ENCODE results near the gene GSS.

The GSS gene

DNA sequence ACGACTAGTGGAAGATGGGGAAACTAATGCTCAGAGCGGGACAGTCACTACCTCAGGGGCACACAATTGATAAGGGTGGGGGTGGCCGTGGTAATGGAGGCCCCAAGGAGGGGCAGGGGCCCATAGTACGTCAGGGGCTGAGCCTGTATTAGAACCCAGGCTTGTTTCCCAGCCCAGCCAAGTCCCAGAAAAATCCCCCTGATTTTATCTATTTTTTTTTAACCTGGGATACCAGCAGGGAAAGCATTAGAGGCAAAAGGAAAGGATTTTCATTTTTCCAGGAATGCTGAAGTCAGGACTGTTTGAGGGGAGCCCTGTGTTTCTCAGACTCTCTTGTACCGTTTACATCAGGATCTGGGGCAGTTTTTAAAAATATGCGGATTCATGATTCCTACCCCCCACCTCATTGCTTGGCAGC, 444 bp upstream of the GSS start:
- TF ChIP-seq POLR2AphosphoS5 (IDR thresholded peaks at IDR 0.05; ENCODE audit: low read depth), result no peak
- TF ChIP-seq GABPA (IDR thresholded peaks at IDR 0.05; ENCODE audit: low read depth), result no peak
- TF ChIP-seq SPI1 (IDR thresholded peaks at IDR 0.05; ENCODE audit: borderline replicate concordance, low read depth), result no peak
- TF ChIP-seq, protein P1, sequence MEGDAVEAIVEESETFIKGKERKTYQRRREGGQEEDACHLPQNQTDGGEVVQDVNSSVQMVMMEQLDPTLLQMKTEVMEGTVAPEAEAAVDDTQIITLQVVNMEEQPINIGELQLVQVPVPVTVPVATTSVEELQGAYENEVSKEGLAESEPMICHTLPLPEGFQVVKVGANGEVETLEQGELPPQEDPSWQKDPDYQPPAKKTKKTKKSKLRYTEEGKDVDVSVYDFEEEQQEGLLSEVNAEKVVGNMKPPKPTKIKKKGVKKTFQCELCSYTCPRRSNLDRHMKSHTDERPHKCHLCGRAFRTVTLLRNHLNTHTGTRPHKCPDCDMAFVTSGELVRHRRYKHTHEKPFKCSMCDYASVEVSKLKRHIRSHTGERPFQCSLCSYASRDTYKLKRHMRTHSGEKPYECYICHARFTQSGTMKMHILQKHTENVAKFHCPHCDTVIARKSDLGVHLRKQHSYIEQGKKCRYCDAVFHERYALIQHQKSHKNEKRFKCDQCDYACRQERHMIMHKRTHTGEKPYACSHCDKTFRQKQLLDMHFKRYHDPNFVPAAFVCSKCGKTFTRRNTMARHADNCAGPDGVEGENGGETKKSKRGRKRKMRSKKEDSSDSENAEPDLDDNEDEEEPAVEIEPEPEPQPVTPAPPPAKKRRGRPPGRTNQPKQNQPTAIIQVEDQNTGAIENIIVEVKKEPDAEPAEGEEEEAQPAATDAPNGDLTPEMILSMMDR (IDR thresholded peaks at IDR 0.05; ENCODE audit: insufficient read depth, low read length), result no peak
- TF ChIP-seq, protein P2, sequence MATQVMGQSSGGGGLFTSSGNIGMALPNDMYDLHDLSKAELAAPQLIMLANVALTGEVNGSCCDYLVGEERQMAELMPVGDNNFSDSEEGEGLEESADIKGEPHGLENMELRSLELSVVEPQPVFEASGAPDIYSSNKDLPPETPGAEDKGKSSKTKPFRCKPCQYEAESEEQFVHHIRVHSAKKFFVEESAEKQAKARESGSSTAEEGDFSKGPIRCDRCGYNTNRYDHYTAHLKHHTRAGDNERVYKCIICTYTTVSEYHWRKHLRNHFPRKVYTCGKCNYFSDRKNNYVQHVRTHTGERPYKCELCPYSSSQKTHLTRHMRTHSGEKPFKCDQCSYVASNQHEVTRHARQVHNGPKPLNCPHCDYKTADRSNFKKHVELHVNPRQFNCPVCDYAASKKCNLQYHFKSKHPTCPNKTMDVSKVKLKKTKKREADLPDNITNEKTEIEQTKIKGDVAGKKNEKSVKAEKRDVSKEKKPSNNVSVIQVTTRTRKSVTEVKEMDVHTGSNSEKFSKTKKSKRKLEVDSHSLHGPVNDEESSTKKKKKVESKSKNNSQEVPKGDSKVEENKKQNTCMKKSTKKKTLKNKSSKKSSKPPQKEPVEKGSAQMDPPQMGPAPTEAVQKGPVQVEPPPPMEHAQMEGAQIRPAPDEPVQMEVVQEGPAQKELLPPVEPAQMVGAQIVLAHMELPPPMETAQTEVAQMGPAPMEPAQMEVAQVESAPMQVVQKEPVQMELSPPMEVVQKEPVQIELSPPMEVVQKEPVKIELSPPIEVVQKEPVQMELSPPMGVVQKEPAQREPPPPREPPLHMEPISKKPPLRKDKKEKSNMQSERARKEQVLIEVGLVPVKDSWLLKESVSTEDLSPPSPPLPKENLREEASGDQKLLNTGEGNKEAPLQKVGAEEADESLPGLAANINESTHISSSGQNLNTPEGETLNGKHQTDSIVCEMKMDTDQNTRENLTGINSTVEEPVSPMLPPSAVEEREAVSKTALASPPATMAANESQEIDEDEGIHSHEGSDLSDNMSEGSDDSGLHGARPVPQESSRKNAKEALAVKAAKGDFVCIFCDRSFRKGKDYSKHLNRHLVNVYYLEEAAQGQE (IDR thresholded peaks at IDR 0.05; ENCODE audit: insufficient replicate concordance, low read depth), result no peak
- peak overlapping the region; percentile 49 for H3K4me3 ChIP-seq (replicated peaks; ENCODE audit: insufficient read depth, low read length)
- H3K27me3 ChIP-seq (ENCODE audit: insufficient read depth, poor library complexity, severe bottlenecking), result no peaks in the 10 kb centered on the region
- peak overlapping the region; percentile 86 for H3K27ac ChIP-seq (replicated peaks)
- no peak for DNase-seq (ENCODE audit: low read depth in 1 of 2, low spot score in 1 of 2)

DNA sequence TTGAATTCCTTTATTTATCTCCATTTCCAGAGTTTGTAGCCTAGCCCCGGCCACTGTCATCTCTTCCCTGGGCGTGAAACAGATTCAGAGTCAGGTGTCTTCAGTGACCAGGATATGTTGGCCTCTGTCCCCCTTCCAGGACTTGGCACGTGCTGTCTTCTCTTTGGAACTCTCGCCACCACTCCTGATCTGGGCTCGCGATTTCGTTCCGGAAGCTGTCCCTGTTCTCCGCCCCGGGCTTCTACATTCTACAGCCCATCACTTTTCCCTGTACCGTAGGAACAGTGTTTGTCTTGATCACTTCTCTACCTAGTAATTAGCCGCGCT, 739 bp downstream of the GSS start:
- no peak for TF ChIP-seq POLR2AphosphoS5 (IDR thresholded peaks at IDR 0.05; ENCODE audit: low read depth)
- TF ChIP-seq SPI1 (IDR thresholded peaks at IDR 0.05; ENCODE audit: borderline replicate concordance, low read depth), result no peak
- no peak for TF ChIP-seq GABPA (IDR thresholded peaks at IDR 0.05; ENCODE audit: low read depth)
- TF ChIP-seq, protein P2 (IDR thresholded peaks at IDR 0.05; ENCODE audit: insufficient replicate concordance, low read depth), result no peak
- TF ChIP-seq, protein P1 (IDR thresholded peaks at IDR 0.05; ENCODE audit: insufficient read depth, low read length), result no peak
- Histone ChIP-seq H3K27ac (replicated peaks) (peak overlapping the region; percentile 86), H3K27me3 (ENCODE audit: insufficient read depth, poor library complexity, severe bottlenecking) (no peaks in the 10 kb centered on the region), H3K4me3 (replicated peaks; ENCODE audit: insufficient read depth, low read length) (peak overlapping the region; percentile 49)
- no peak for DNase-seq (ENCODE audit: low read depth in 1 of 2, low spot score in 1 of 2)

DNA sequence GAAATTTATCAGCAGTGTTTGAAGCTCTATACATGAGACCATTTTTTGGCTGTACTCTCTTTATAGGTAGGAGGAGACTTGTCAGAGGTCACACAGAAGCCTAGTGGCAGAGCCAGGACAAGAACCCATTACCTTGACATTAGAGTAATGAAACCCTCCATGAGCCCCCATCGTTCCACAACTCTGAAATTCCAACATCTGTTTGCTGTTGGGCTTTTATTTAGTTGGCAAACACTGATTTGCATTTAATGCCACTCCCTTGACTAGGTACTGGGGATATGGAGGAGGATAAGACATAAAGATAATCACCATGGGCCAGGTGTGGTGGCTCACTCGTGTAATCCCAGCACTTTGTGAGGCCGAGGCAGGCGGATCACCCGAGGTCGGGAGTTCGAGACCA, 1.6 kb downstream of the GSS start:
- no peak for DNase-seq (ENCODE audit: low read depth in 1 of 2, low spot score in 1 of 2)
- H3K27ac ChIP-seq (replicated peaks), result no peak overlapping the region
- no peak overlapping the region for H3K4me3 ChIP-seq (replicated peaks; ENCODE audit: insufficient read depth, low read length)
- H3K27me3 ChIP-seq (ENCODE audit: insufficient read depth, poor library complexity, severe bottlenecking), result no peaks in the 10 kb centered on the region
- no peak for TF ChIP-seq GABPA (IDR thresholded peaks at IDR 0.05; ENCODE audit: low read depth)
- TF ChIP-seq SPI1 (IDR thresholded peaks at IDR 0.05; ENCODE audit: borderline replicate concordance, low read depth), result no peak

DNA sequence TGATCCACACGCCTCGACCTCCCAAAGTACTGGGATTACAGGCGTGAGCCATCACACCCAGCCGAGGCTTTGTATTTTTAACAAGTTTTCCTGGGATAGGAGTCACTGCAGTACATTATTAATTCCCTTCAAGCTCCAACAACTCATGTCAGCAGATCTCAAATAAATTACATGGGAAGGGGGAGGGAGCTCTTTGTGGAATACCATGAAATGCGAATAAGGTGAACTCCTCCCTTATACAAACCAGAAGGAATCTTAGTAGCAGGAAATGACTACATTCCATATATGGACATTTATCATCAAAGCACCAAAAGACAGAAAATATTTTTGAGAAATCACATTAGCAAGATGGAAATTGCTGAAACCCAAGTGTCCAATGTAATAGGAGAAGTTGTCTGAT, 2.9 kb downstream of the GSS start:
- Histone ChIP-seq H3K27ac (replicated peaks) (no peak overlapping the region), H3K27me3 (ENCODE audit: insufficient read depth, poor library complexity, severe bottlenecking) (no peaks in the 10 kb centered on the region), H3K4me3 (replicated peaks; ENCODE audit: insufficient read depth, low read length) (no peak overlapping the region)
- no peak for DNase-seq (ENCODE audit: low read depth in 1 of 2, low spot score in 1 of 2)
- TF ChIP-seq, protein P2 (IDR thresholded peaks at IDR 0.05; ENCODE audit: insufficient replicate concordance, low read depth), result no peak
- TF ChIP-seq, protein P1 (IDR thresholded peaks at IDR 0.05; ENCODE audit: insufficient read depth, low read length), result no peak
- TF ChIP-seq GABPA (IDR thresholded peaks at IDR 0.05; ENCODE audit: low read depth), result no peak
